Measurements from ENCODE around the gene MSRB3.
"Not testable (repeated sequence)": the region's sequence is repeated elsewhere in the genome, so short reads cannot be mapped to it uniquely, and the experiment has no call there.

Gene MSRB3

GRCh38 chr12:65407388-65408149 is 129.1 kb downstream of the MSRB3 start:
- DNase-seq: no peak

GRCh38 chr12:65408441-65408840 is 130.0 kb downstream of the MSRB3 start:
- no peak for DNase-seq

GRCh38 chr12:65409726-65410125 is 131.2 kb downstream of the MSRB3 start:
- DNase-seq: no peak

DNA sequence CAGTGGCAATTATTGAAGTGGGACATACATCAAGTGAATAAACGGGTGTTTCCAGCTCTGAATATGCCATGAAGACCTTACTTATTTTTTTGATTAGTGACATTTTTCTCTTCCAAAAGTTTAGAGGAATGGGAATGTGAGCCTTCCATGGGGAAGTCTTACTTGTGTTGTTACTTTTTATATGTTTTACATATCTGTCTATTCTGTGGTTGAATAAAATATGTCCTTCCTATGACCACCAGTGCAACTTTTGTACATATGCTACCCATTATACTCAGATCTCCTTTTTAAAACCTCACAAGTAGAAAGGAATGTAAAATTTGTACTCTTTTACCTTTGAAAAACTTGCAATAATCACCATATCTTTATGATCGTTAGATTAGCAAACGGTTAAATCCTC is 132.7 kb downstream of the MSRB3 start:
- DNase-seq: no peak

- DNase-seq: no peak
Observed at GRCh38 chr12:65414526-65414925, 136.0 kb downstream of the MSRB3 start.

DNA sequence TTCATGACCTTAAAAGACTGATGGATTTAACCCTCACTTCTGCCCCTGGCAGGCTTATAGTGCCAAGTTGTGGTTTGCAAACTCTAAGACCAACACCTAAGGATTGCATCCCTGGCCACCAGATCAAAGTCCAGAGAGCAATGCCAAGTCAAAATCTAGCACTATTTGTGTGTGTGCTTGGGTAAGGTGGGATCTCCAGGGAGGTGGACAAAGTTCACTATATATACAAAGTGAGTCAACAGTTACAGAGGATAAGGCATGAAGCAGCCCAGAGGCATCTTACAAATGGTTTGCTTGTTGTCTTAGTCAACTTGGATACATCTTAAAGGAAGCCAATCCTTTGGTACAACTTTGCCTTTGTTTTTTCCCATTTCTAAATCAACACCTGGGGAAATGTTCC is 137.3 kb downstream of the MSRB3 start:
- DNase-seq: no peak

- no peak for DNase-seq
Observed at GRCh38 chr12:65419284-65420072, 141.0 kb downstream of the MSRB3 start.

DNA sequence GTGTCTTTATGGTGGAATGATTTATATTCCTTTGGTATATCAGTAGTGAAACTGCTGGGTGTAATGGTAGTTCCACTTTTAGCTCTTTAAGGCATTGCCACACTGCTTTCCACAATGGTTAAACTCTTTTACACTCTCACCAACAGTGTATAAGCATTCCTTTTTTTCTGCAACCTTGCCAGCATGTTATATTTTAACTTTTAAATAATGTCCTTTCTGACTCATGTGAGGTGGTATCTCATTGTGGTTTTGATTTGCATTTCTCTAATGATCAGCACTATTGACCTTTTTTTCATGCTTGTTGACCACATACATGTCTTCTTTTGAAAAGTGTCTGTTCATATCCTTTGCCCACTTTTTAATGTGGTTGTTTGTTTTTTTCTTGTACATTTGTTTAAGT is 142.5 kb downstream of the MSRB3 start:
- no peak for DNase-seq

- DNase-seq: no peak
Observed at GRCh38 chr12:65427646-65428045, 149.2 kb downstream of the MSRB3 start.

- no peak for DNase-seq
Observed at GRCh38 chr12:65430006-65430405, 151.5 kb downstream of the MSRB3 start.

DNA sequence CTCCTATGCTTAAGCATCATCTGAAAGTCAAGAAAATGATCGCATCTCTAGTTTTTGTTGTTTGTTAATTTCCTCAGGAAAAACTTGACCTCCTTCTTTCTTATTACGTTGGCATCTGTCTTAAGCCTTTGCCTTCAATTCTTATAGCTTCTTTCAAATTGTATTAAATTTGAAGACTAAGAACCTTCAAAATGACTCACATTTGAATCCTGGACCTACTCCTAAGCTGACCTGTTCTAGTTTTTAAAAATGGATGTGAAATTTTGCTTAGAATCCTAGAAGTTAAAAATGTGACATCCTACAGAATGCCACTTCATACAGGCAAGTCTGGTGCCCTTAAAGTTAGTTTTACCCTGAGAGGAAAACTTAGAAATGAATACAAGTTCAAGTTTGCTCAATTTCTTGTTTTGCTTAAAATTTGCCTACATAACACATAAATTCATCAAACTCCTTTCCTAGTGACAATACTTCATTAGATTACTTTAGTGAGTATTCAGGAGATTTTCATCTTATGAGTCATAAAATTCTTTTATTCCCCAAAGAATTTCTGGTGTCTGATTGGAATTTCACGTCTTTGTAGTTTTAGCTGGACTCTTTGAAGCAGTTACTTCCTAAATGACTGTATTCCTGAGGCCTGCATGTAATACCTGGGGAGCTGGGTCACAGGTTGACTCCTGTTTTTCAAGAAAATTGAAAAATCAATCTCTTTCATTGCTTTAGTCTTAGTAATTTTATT is 152.3 kb downstream of the MSRB3 start:
- DNase-seq: no peak

GRCh38 chr12:65432114-65432513 is 153.6 kb downstream of the MSRB3 start:
- DNase-seq: no peak

GRCh38 chr12:65432651-65433050 is 154.2 kb downstream of the MSRB3 start:
- DNase-seq: no peak

DNA sequence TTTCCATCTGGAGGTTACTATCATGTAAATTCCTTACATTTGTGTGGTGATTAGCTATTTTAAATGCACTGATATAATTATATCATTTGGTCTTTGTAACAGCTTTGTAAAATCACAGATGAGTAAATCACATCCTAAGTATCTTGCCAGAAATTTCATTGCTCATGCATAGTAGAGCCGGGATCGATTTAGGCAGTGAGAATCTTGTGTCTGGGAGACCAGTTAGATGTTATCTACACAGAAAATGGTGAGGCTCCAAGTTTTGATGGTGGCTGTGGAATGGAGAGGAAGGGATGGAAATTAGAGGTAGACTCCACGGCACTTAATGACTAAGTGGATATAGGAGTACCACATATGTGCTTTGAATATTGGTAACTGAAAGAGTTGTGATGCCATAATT is 156.3 kb downstream of the MSRB3 start:
- no peak for DNase-seq

GRCh38 chr12:65443038-65443437 is 164.6 kb downstream of the MSRB3 start:
- no peak for DNase-seq

- no peak for DNase-seq
Observed at GRCh38 chr12:65444996-65445395, 166.5 kb downstream of the MSRB3 start.

DNA sequence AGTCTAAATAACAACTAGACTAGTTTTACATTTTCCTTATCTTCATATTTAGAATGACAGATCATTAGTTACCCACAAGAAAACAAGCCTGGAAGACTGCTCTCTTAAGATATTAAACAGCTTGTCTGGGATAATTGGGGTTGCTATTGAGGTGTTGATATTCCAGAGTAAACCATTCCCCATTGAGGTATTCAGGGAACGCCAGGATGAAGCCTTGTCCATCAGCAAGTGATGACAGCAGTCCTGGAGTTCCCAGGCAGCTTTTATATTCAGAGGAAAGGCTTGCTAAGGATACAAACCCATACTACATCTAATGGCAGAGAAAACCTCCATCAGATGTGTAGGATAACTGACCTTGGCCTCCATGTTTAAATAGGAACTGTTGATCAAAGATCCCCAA is 168.4 kb downstream of the MSRB3 start:
- DNase-seq: no peak

GRCh38 chr12:65449400-65449799 is 170.9 kb downstream of the MSRB3 start:
- DNase-seq: no peak

- no peak for DNase-seq
Observed at GRCh38 chr12:65450625-65451024, 172.1 kb downstream of the MSRB3 start.

- DNase-seq: no peak
Observed at GRCh38 chr12:65454115-65454787, 175.8 kb downstream of the MSRB3 start.

DNA sequence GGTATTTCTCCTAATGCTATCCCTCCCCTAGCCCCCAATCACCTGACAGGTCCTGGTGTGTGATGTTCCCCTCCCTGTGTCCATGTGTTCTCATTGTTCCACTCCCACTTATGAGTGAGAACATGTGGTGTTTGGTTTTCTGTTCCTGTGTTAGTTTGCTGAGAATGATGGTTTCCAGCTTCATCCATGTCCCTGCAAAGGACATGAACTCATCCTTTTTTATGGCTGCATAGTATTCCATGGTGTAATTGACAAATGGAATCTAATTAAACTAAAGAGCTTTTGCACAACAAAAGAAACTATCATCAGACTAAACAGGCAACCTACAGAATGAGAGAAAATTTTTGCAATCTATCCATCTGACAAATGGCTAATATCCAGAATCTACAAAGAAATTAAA is 178.9 kb downstream of the MSRB3 start:
- not testable (repeated sequence) for DNase-seq

- no peak for DNase-seq
Observed at GRCh38 chr12:65458718-65459117, 180.2 kb downstream of the MSRB3 start.

- no peak for DNase-seq
Observed at GRCh38 chr12:65459545-65459944, 181.1 kb downstream of the MSRB3 start.

Measured in NCI-H1436 (cell line).